Activated naive CD8-positive, alpha-beta T cell treated with anti-CD3 and anti-CD28 coated beads for 36 hours (primary cell): ENCODE results near the gene PRUNE1. TPM values are rescaled to one million over a fixed set of nuclear protein-coding genes. Genes with fewer than 3 reads are reported as not detected.

ENCODE experiments used
- DNase-seq: peaks from one replicate; pipeline ENCODE4 v3.0.0; 2021
- H3K27ac Mint-ChIP-seq: one replicate; pipeline ENCODE4 v1.8.0; 2022; ENCODE audit warnings: mild to moderate bottlenecking, moderate library complexity, mixed read lengths
- H3K27me3 Mint-ChIP-seq: one replicate; pipeline ENCODE4 v1.8.0; 2022; ENCODE audit warnings: mild to moderate bottlenecking, mixed read lengths
- H3K36me3 Mint-ChIP-seq: one replicate; pipeline ENCODE4 v1.8.0; 2021; ENCODE audit warnings: mild to moderate bottlenecking, mixed read lengths
- H3K4me1 Mint-ChIP-seq: one replicate; pipeline ENCODE4 v1.8.0; 2021; ENCODE audit warnings: mixed read lengths
- H3K4me3 Mint-ChIP-seq: one replicate; pipeline ENCODE4 v1.8.0; 2022; ENCODE audit warnings: mild to moderate bottlenecking, moderate library complexity, mixed read lengths
- H3K9me3 Mint-ChIP-seq: one replicate; pipeline ENCODE4 v1.8.0; 2022; ENCODE audit warnings: mixed read lengths
- total RNA-seq, 2 experiments: library from RNA; stranded (reverse); gene quantifications; one replicate each; pipeline ENCODE4 v1.2.3, GENCODE V29; 2021

PRUNE1 gene
- total RNA-seq, 2 experiments from 2014 or later, result 13.0 to 14.4 TPM

- H3K36me3 Mint-ChIP-seq, result peaks cover 1% of the 10 kb centered on the region
- peak overlapping the region; percentile 85 for H3K27ac Mint-ChIP-seq
- no peaks in the 10 kb centered on the region for H3K27me3 Mint-ChIP-seq
- DNase-seq, result no peak
- peak overlapping the region; percentile 94 for H3K4me3 Mint-ChIP-seq
- H3K4me1 Mint-ChIP-seq, result peaks cover 60% of the 10 kb centered on the region
- no peaks in the 10 kb centered on the region for H3K9me3 Mint-ChIP-seq
Measured at GRCh38 chr1:151009674-151010345, 1.6 kb downstream of the PRUNE1 start.

GRCh38 chr1:151010346-151010726, 2.1 kb downstream of the PRUNE1 start:
- H3K4me3 Mint-ChIP-seq, result no peak overlapping the region
- peaks cover 1% of the 10 kb centered on the region for H3K36me3 Mint-ChIP-seq
- H3K9me3 Mint-ChIP-seq, result no peaks in the 10 kb centered on the region
- H3K27me3 Mint-ChIP-seq, result no peaks in the 10 kb centered on the region
- DNase-seq, result no peak
- H3K27ac Mint-ChIP-seq, result no peak overlapping the region
- H3K4me1 Mint-ChIP-seq, result peaks cover 57% of the 10 kb centered on the region

GRCh38 chr1:151011154-151011850, 3.1 kb downstream of the PRUNE1 start:
- no peak overlapping the region for H3K4me3 Mint-ChIP-seq
- peak overlapping the region; percentile 73 for H3K27ac Mint-ChIP-seq
- H3K36me3 Mint-ChIP-seq, result peaks cover 1% of the 10 kb centered on the region
- H3K27me3 Mint-ChIP-seq, result no peaks in the 10 kb centered on the region
- no peak for DNase-seq
- H3K9me3 Mint-ChIP-seq, result no peaks in the 10 kb centered on the region
- peaks cover 56% of the 10 kb centered on the region for H3K4me1 Mint-ChIP-seq

- no peak overlapping the region for H3K4me3 Mint-ChIP-seq
- H3K4me1 Mint-ChIP-seq, result peaks cover 42% of the 10 kb centered on the region
- H3K36me3 Mint-ChIP-seq, result peaks cover 1% of the 10 kb centered on the region
- H3K9me3 Mint-ChIP-seq, result no peaks in the 10 kb centered on the region
- no peaks in the 10 kb centered on the region for H3K27me3 Mint-ChIP-seq
- DNase-seq, result no peak
- no peak overlapping the region for H3K27ac Mint-ChIP-seq
Measured at GRCh38 chr1:151012684-151013471, 4.6 kb downstream of the PRUNE1 start.

- Mint-ChIP-seq H3K27me3 (no peaks in the 10 kb centered on the region), H3K4me3 (no peak overlapping the region), H3K36me3 (peaks cover 1% of the 10 kb centered on the region), H3K4me1 (peaks cover 39% of the 10 kb centered on the region), H3K27ac (no peak overlapping the region), H3K9me3 (no peaks in the 10 kb centered on the region)
- no peak for DNase-seq
Measured at GRCh38 chr1:151013518-151013917, 5.3 kb downstream of the PRUNE1 start.

- DNase-seq, result peak; percentile 80
- Mint-ChIP-seq H3K4me3 (no peak overlapping the region), H3K27me3 (no peaks in the 10 kb centered on the region), H3K36me3 (no peaks in the 10 kb centered on the region), H3K4me1 (peaks cover 5% of the 10 kb centered on the region), H3K9me3 (no peaks in the 10 kb centered on the region), H3K27ac (peak overlapping the region; percentile 49)
Measured at GRCh38 chr1:151024540-151025146, 16.4 kb downstream of the PRUNE1 start.

GRCh38 chr1:151026460-151026859, 18.2 kb downstream of the PRUNE1 start:
- no peak for DNase-seq
- Mint-ChIP-seq H3K27ac (no peak overlapping the region), H3K4me1 (peaks cover 5% of the 10 kb centered on the region), H3K4me3 (no peak overlapping the region), H3K27me3 (no peaks in the 10 kb centered on the region), H3K36me3 (no peaks in the 10 kb centered on the region), H3K9me3 (no peaks in the 10 kb centered on the region)

GRCh38 chr1:151032164-151032563, 23.9 kb downstream of the PRUNE1 start:
- no peaks in the 10 kb centered on the region for H3K4me1 Mint-ChIP-seq
- H3K27me3 Mint-ChIP-seq, result no peaks in the 10 kb centered on the region
- H3K27ac Mint-ChIP-seq, result no peak overlapping the region
- peaks cover 4% of the 10 kb centered on the region for H3K36me3 Mint-ChIP-seq
- H3K4me3 Mint-ChIP-seq, result no peak overlapping the region
- DNase-seq, result no peak
- no peaks in the 10 kb centered on the region for H3K9me3 Mint-ChIP-seq

GRCh38 chr1:151035167-151035566, 26.9 kb downstream of the PRUNE1 start:
- DNase-seq, result no peak
- Mint-ChIP-seq H3K27me3 (no peaks in the 10 kb centered on the region), H3K36me3 (peaks cover 4% of the 10 kb centered on the region), H3K27ac (no peak overlapping the region), H3K4me1 (no peaks in the 10 kb centered on the region), H3K9me3 (no peaks in the 10 kb centered on the region), H3K4me3 (no peak overlapping the region)

GRCh38 chr1:151036356-151036755, 28.1 kb downstream of the PRUNE1 start, which contains the start of gene BNIPL:
Gene BNIPL (plus strand): TSS chr1:151036586. CDS start chr1:151036726, 140 bp downstream.
- Mint-ChIP-seq H3K4me1 (no peaks in the 10 kb centered on the region), H3K9me3 (no peaks in the 10 kb centered on the region), H3K4me3 (no peak within 1 kb of the TSS), H3K36me3 (peaks cover 4% of the 10 kb centered on the region), H3K27me3 (no peaks in the 10 kb centered on the region), H3K27ac (no peak within 1 kb of the TSS)
- no peak for DNase-seq

GRCh38 chr1:151037032-151037431, 28.8 kb downstream of the PRUNE1 start:
- H3K27ac Mint-ChIP-seq, result no peak overlapping the region
- H3K4me3 Mint-ChIP-seq, result no peak overlapping the region
- no peaks in the 10 kb centered on the region for H3K27me3 Mint-ChIP-seq
- no peaks in the 10 kb centered on the region for H3K4me1 Mint-ChIP-seq
- peaks cover 4% of the 10 kb centered on the region for H3K36me3 Mint-ChIP-seq
- H3K9me3 Mint-ChIP-seq, result no peaks in the 10 kb centered on the region
- no peak for DNase-seq

- H3K9me3 Mint-ChIP-seq, result no peaks in the 10 kb centered on the region
- H3K4me3 Mint-ChIP-seq, result no peak overlapping the region
- no peaks in the 10 kb centered on the region for H3K27me3 Mint-ChIP-seq
- peaks cover 6% of the 10 kb centered on the region for H3K4me1 Mint-ChIP-seq
- no peaks in the 10 kb centered on the region for H3K36me3 Mint-ChIP-seq
- H3K27ac Mint-ChIP-seq, result no peak overlapping the region
- DNase-seq, result no peak
Measured at GRCh38 chr1:151039521-151039920, 31.3 kb downstream of the PRUNE1 start.

GRCh38 chr1:151043163-151043562, 34.9 kb downstream of the PRUNE1 start:
- DNase-seq, result peak; percentile 21
- H3K27ac Mint-ChIP-seq, result no peak overlapping the region
- no peaks in the 10 kb centered on the region for H3K36me3 Mint-ChIP-seq

GRCh38 chr1:151047591-151047924, 39.3 kb downstream of the PRUNE1 start, which contains the start of gene C1orf56:
Gene C1orf56 (plus strand): TSS chr1:151047751. CDS start chr1:151047848, 97 bp downstream.
- H3K36me3 Mint-ChIP-seq, result peaks cover 16% of the 10 kb centered on the region
- peak; percentile 69 for DNase-seq
- no peaks in the 10 kb centered on the region for H3K27me3 Mint-ChIP-seq
- peak within 1 kb of the TSS; percentile 93 for H3K27ac Mint-ChIP-seq
- peak within 1 kb of the TSS; percentile 90 for H3K4me3 Mint-ChIP-seq
- peaks cover 48% of the 10 kb centered on the region for H3K4me1 Mint-ChIP-seq
- no peaks in the 10 kb centered on the region for H3K9me3 Mint-ChIP-seq

More at GRCh38 chr1:151043163-151043562, 34.9 kb downstream of the PRUNE1 start:
- Mint-ChIP-seq H3K27me3 (no peaks in the 10 kb centered on the region), H3K4me1 (peaks cover 22% of the 10 kb centered on the region), H3K9me3 (no peaks in the 10 kb centered on the region), H3K4me3 (no peak overlapping the region)
